B cell (primary cell): ENCODE results near the gene BLOC1S6.

Source experiments
- EZH2 ChIP-seq: IDR thresholded peaks from 2 replicates; pipeline ENCODE4 v1.6.1; 2012; ENCODE audit warnings: borderline replicate concordance, low read depth, mild to moderate bottlenecking, moderate library complexity, low read length; ENCODE audit not compliant: insufficient read depth, poor library complexity, severe bottlenecking
- TF ChIP-seq, protein P1 (sequence below): fragments of 200-600 bp; IDR thresholded peaks from one replicate; pipeline ENCODE4 v1.8.0; 2022; ENCODE audit warnings: antibody characterized with exemption, mild to moderate bottlenecking

DNA sequence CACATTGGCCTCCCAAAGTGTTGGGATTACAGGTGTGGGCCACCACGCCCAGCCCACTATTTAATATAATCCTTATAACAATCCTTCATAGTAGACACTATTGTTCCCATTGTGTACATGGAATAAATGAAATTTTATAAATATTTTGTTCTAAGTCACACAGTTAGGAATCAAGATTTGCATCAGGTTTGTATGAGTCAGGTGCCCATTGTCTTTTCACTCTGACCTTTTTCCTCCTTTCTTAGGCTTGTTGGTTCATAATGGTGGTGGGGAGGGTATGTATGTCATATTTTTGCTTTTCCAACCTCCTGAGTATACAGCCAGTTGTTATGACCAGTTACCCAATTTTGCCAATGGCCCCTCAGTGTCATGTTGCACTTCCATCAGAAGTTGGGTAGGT lies 46.6 kb upstream of the BLOC1S6 start:
- TF ChIP-seq, protein P1, sequence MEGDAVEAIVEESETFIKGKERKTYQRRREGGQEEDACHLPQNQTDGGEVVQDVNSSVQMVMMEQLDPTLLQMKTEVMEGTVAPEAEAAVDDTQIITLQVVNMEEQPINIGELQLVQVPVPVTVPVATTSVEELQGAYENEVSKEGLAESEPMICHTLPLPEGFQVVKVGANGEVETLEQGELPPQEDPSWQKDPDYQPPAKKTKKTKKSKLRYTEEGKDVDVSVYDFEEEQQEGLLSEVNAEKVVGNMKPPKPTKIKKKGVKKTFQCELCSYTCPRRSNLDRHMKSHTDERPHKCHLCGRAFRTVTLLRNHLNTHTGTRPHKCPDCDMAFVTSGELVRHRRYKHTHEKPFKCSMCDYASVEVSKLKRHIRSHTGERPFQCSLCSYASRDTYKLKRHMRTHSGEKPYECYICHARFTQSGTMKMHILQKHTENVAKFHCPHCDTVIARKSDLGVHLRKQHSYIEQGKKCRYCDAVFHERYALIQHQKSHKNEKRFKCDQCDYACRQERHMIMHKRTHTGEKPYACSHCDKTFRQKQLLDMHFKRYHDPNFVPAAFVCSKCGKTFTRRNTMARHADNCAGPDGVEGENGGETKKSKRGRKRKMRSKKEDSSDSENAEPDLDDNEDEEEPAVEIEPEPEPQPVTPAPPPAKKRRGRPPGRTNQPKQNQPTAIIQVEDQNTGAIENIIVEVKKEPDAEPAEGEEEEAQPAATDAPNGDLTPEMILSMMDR: no peak
- TF ChIP-seq EZH2: no peak
